Ascending aorta (tissue), 2 donors: ENCODE data around the gene PRELP. TPM values are rescaled to one million over a fixed set of nuclear protein-coding genes. Genes with fewer than 3 reads are reported as not detected.

ENCODE experiments used
- DNase-seq, 2 donors: peaks; one replicate each; pipeline ENCODE4 v3.0.0-alpha.2; 2019; ENCODE audit warnings: low spot score in 2 of 2
- H3K27ac ChIP-seq, 2 donors: fragments of 200-600 bp; sonication (generic); one replicate each; pipeline ENCODE4 v1.5.1; 2016 to 2017; ENCODE audit warnings: mild to moderate bottlenecking in 1 of 2
- H3K27me3 ChIP-seq: fragments of 200-600 bp; sonication (generic); one replicate; pipeline ENCODE4 v1.5.1; 2017
- H3K36me3 ChIP-seq, 2 donors: fragments of 200-600 bp; sonication (generic); one replicate each; pipeline ENCODE4 v1.5.1; 2016
- H3K4me1 ChIP-seq, 2 donors: fragments of 200-600 bp; sonication (generic); one replicate each; pipeline ENCODE4 v1.5.1; 2016 to 2017; ENCODE audit warnings: mild to moderate bottlenecking in 1 of 2
- H3K4me3 ChIP-seq, 2 donors: fragments of 200-600 bp; sonication (generic); one replicate each; pipeline ENCODE4 v1.5.1; 2016 to 2017; ENCODE audit warnings: mild to moderate bottlenecking in 1 of 2
- H3K9me3 ChIP-seq, 2 donors: fragments of 200-600 bp; sonication (generic); one replicate each; pipeline ENCODE4 v1.5.1; 2016
- intact Hi-C: fragments of 100-400 bp; cut with DNase I; formaldehyde crosslinking; loops from one replicate; pipeline ENCODE4 v1.15.1; 2023
- total RNA-seq: library from RNA; depleted of rRNA; stranded (reverse); fragments of >200 nt; gene quantifications from one replicate; pipeline ENCODE4 v1.1.0, GENCODE V29; 2016
- TF ChIP-seq, protein P1 (sequence below), 3 experiments: fragments of 200-600 bp in 2 of 3; fragments of 450-650 bp in 1 of 3; sonication (generic) in 2 of 3; IDR thresholded peaks; one replicate each; pipeline ENCODE4 v1.5.1; 2016 to 2019; ENCODE audit warnings: antibody characterized with exemption in 3 of 3, mild to moderate bottlenecking in 1 of 3, moderate library complexity in 1 of 3

The PRELP gene
- total RNA-seq, 1 donor from 2014 or later, result 142 TPM

DNA sequence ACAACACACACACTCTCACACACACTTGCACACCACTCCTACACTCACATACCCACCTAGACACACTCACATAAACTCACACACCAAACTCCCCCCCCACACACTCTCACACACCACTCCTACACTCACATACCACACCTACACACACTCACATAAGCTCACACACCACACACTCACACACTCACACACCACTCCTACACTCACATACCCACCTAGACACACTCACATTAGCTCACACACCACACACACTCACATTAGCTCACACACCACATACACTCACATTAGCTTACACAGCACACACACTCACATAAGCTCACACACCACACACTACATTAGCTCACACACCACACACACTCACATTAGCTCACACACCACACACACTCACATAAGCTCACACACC lies 51.4 kb downstream of the PRELP start:
- DNase-seq, result no peak
- TF ChIP-seq, protein P1, sequence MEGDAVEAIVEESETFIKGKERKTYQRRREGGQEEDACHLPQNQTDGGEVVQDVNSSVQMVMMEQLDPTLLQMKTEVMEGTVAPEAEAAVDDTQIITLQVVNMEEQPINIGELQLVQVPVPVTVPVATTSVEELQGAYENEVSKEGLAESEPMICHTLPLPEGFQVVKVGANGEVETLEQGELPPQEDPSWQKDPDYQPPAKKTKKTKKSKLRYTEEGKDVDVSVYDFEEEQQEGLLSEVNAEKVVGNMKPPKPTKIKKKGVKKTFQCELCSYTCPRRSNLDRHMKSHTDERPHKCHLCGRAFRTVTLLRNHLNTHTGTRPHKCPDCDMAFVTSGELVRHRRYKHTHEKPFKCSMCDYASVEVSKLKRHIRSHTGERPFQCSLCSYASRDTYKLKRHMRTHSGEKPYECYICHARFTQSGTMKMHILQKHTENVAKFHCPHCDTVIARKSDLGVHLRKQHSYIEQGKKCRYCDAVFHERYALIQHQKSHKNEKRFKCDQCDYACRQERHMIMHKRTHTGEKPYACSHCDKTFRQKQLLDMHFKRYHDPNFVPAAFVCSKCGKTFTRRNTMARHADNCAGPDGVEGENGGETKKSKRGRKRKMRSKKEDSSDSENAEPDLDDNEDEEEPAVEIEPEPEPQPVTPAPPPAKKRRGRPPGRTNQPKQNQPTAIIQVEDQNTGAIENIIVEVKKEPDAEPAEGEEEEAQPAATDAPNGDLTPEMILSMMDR (IDR thresholded peaks at IDR 0.05), result no peak
- Histone ChIP-seq H3K27me3 (no peaks in the 10 kb centered on the region), H3K9me3 (no peaks in the 10 kb centered on the region), H3K4me3 (no peak overlapping the region), H3K27ac (no peak overlapping the region), H3K36me3 (no peaks in the 10 kb centered on the region), H3K4me1 (peaks cover 4 to 24% of the 10 kb centered on the region in 2 donors)
- intact Hi-C loops, result no loop called here

GRCh38 chr1:203528063-203528462 lies 52.5 kb downstream of the PRELP start:
- no peak overlapping the region for H3K4me3 ChIP-seq
- TF ChIP-seq, protein P1 (IDR thresholded peaks at IDR 0.05), result no peak
- intact Hi-C loops, result no loop called here
- H3K9me3 ChIP-seq, result no peaks in the 10 kb centered on the region
- DNase-seq, result no peak
- no peaks in the 10 kb centered on the region for H3K36me3 ChIP-seq
- peaks cover 0 to 20% of the 10 kb centered on the region in 2 donors for H3K4me1 ChIP-seq
- no peak overlapping the region for H3K27ac ChIP-seq
- H3K27me3 ChIP-seq, result no peaks in the 10 kb centered on the region

DNA sequence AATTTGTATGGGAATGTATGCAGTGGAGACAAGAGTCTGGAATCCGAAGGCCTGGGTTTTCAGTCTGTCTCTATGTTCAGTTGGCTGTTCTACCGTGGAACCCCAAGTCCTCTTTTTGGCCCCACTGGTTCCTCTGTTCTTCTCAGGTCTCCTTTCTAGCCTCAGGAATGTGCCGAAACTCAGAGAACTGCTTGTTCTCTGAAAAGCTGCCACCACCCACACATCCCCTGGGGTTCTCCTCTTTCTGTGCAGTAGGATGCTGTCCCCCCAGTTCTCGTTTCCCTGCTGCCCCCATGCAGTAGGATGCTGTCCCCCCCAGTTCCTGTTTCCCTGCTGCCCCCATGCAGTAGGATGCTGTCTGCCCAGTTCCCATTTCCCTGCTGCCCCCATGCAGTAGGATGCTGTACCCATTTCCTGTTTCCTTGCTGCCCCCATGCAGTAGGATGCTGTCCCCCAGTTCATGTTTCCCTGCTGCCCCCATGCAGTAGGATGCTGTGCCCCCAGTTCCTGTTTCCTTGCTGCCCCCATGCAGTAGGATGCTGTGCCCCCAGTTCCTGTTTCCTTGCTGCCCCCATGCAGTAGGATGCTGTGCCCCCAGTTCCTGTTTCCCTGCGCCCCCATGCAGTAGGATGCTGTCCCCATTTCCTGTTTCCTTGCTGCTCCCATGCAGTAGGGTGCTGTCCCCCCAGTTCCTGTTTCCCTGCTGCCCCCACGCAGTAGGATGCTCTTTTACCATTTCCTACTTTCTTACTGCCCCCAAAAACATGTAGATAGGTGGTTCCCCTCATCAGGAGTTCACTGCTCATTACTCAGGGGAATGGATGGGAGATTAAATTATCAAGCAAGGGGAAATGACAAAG lies 53.6 kb downstream of the PRELP start:
- intact Hi-C loops, result no loop called here
- H3K27me3 ChIP-seq, result no peaks in the 10 kb centered on the region
- peaks cover 0 to 13% of the 10 kb centered on the region in 2 donors for H3K4me1 ChIP-seq
- H3K27ac ChIP-seq, result no peak overlapping the region
- TF ChIP-seq, protein P1 (IDR thresholded peaks at IDR 0.05), result no peak
- no peaks in the 10 kb centered on the region for H3K9me3 ChIP-seq
- H3K36me3 ChIP-seq, result no peaks in the 10 kb centered on the region
- no peak for DNase-seq
- H3K4me3 ChIP-seq, result no peak overlapping the region

GRCh38 chr1:203531063-203531462 lies 55.5 kb downstream of the PRELP start:
- no peak for DNase-seq
- Histone ChIP-seq H3K4me1 (peaks cover 0 to 11% of the 10 kb centered on the region in 2 donors), H3K27me3 (no peaks in the 10 kb centered on the region), H3K4me3 (no peak overlapping the region), H3K9me3 (no peaks in the 10 kb centered on the region), H3K36me3 (no peaks in the 10 kb centered on the region), H3K27ac (no peak overlapping the region)
- TF ChIP-seq, protein P1 (IDR thresholded peaks at IDR 0.05), result no peak
- intact Hi-C loops, result no loop called here

GRCh38 chr1:203534012-203534411 lies 58.4 kb downstream of the PRELP start:
- intact Hi-C loops, result no loop called here
- Histone ChIP-seq H3K36me3 (no peaks in the 10 kb centered on the region), H3K27me3 (no peaks in the 10 kb centered on the region), H3K9me3 (no peaks in the 10 kb centered on the region), H3K27ac (peak overlapping the region; percentile 75 to 76), H3K4me1 (peaks cover 4 to 23% of the 10 kb centered on the region in 2 donors), H3K4me3 (no peak overlapping the region)
- DNase-seq, result no peak
- TF ChIP-seq, protein P1 (IDR thresholded peaks at IDR 0.05), result no peak
